Uterus (tissue), 2 donors: ENCODE results near the gene PRPF40A.

Source experiments
- CTCF ChIP-seq, 4 experiments: fragments of 200-600 bp in 2 of 4; fragments of 450-650 bp in 2 of 4; sonication (generic) in 2 of 4; IDR thresholded peaks; one replicate each; pipeline ENCODE4 v1.5.1; 2016 to 2019; ENCODE audit warnings: antibody characterized with exemption in 4 of 4, mild to moderate bottlenecking in 2 of 4, moderate library complexity in 1 of 4
- POLR2A ChIP-seq, 2 donors: fragments of 450-650 bp; IDR thresholded peaks; one replicate each; pipeline ENCODE4 v1.6.1; 2016; ENCODE audit warnings: antibody characterized with exemption in 2 of 2, mild to moderate bottlenecking in 1 of 2, moderate library complexity in 1 of 2

- no peak for TF ChIP-seq CTCF (IDR thresholded peaks at IDR 0.05)
- TF ChIP-seq POLR2A (IDR thresholded peaks at IDR 0.05), result no peak
Measured at GRCh38 chr2:152618193-152618564, 99.1 kb downstream of the PRPF40A start.
